Raji (cell line): ENCODE results near the gene ESPN.

Experiments used
- POLR2A ChIP-seq: IDR thresholded peaks from 2 replicates; pipeline ENCODE4 v1.6.1; 2011; ENCODE audit warnings: low read depth, low read length, control low read depth; ENCODE audit not compliant: insufficient read depth

ESPN gene

GRCh38 chr1:6485168-6486101 is 60.9 kb downstream of the ESPN start:
- TF ChIP-seq POLR2A: no peak

GRCh38 chr1:6486433-6487011 is 61.9 kb downstream of the ESPN start:
- TF ChIP-seq POLR2A: no peak

GRCh38 chr1:6487804-6488484 is 63.4 kb downstream of the ESPN start:
- no peak for TF ChIP-seq POLR2A

DNA sequence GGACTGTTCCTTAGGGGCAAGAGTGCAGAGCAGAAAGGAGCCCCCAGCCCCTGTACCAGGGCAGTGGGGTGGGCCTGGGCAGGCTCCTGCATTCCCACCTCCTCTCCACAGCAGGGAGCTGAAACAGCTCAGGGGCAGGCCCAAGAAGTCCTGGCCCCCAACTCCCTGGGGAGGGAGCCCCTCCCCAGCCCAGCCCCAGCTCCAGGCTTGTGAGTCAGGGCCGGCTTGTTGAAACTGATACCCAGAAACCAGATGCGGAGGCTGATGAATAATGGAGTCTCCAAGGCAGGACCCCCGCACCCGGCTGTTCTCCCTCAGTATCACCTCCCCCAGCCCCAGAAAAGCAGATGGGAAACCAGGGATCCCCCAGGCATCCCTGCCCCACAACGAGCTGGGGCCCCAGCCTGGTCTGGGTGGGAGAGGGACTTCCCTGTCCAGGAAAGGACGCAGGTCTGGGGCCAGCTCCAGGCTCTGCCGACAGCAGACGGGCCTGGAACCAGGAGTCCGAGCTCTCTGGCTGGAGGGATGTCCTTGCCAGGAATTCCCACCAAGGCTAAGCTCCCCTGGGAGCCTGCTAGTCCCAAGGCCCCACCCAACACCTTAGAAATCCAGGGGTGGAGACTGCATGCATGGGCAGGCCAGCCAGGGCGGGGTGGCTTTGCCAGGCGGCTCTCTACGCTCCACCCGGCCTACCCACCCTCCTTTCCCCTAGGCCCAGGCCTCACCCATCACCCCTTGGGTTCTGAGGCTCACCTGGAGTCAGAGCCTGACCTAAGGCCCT is 64.2 kb downstream of the ESPN start:
- no peak for TF ChIP-seq POLR2A

DNA sequence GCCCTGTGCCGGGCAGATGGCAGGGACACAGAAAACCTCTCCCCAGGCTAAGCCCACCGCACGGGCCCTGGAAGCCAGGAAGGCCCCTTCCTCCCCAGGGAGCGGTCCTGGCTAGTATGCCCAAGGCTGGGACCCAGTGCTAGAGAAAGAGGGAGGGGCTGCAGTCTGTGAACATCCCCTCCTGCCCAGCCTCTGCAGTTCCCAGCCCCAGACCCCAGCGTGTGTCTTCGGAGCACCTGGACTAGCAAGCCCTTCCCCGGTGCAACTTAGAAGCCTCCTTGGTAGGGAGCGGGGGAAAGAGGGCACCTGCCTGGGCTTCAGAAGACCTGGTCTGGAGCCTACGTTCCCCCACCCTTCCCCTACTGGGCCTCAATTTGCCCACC is 64.8 kb downstream of the ESPN start:
- no peak for TF ChIP-seq POLR2A

DNA sequence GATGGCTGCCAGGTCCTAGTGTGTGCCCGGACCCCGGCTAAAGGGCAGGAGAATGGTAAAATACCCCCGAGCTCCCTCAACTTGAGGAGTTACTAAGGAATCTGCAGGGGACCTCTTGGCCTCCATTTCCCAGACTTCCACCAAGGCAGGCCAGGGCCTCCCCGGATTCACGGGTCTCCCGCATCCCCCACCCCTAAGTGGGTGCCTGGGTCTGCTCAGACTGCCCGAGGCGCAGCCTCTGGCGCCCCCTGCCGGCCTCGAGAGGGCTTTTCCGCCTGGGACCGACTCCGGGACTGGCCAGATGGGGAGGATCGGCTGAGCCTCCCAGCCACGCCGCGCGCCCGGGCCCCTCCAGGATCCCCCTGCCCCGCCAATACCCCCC is 65.2 kb downstream of the ESPN start:
- TF ChIP-seq POLR2A: no peak; the same call in 1 of the 2 replicates

GRCh38 chr1:6490181-6491080 is 65.9 kb downstream of the ESPN start:
- no peak for TF ChIP-seq POLR2A

DNA sequence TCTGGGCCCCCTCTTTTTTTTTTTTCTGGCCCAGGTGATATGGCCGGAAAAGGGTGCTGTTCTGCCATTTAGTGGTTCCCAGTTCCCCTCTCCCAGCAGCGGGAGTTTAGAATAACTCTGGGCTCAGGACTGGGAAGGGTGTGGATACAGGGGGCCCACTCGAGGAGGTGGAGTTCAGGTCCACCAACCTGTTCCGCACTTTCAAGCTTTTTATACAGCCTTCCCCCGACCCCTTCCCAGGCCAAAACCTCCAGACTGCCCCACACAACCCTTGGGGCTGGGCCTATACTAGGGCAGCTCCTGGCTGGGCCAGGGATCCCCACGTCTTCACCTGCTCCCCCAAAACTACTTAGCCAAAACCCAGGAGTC is 66.5 kb downstream of the ESPN start:
- no peak for TF ChIP-seq POLR2A

DNA sequence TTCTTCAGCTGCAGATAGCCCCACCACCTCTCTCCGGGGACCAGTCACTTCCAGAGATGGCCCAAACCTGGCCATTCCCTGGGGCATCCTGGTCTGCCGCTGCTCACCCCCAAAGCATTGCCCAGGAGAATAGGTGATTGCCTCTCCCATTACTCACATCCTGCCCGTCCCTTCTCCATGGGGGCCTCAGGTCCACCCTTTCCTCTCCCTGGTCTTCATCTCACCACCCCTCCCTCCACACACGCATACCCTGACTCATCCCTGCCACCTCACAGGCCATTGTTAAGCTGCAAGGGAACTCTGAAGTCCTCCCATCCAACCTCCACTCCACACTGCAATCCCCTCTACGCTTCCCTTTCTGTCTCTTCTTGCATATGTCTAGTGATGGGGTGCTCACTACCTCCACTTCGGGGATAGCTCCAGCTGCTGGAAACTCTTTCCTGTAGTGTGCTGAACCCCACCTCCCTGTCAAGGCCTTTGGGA is 66.9 kb downstream of the ESPN start, which contains the start of gene PLEKHG5:
TSS of gene PLEKHG5 (minus strand) at position 188 of the 483 bp plus-strand sequence. CDS start 14,096 bp downstream, outside the sequence.
- no peak for TF ChIP-seq POLR2A

DNA sequence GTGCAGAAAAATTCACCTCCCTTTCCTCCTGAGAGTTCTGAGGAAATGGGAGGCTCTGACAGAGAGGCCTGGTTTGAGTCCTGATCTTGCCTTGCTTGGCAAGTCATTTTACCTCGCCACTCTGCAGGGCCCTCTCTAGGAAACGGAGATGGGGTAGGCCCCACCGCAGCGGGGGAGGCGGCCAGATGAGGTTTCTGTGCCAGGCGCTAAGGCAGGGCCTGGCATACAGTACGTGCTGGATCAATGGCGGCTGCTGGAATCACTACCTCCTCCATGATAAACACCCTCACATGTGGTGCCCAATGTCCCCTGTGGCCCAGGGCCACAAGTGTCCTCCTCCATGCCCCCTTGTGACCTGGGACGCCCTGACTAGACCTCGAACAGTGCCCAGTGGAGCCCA is 67.4 kb downstream of the ESPN start:
- no peak for TF ChIP-seq POLR2A

DNA sequence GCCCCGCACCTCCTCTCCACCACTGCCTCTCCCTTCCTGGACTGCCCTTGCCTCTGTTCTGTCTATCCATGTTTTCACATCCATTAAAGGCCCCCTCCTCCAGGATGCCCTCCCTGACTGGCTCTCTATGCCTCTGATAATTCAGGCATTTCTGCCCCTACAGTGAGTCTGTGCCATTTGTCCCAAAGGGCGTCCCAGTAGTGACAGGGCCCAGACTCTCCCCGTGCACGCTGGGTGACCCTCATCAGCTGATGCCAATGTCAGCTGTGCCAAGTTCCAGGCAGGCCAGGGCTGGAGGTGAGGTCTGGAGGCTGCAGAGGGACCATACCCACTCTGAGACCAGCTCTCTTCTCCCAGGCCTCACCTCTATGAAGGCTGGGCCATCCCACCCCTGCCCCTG is 70.1 kb downstream of the ESPN start:
- TF ChIP-seq POLR2A: no peak

GRCh38 chr1:6495041-6495441 is 70.5 kb downstream of the ESPN start:
- TF ChIP-seq POLR2A: no peak

GRCh38 chr1:6495540-6496364 is 71.2 kb downstream of the ESPN start:
- TF ChIP-seq POLR2A: no peak
